NCI-H1092 (cell line): Measurements from ENCODE around the gene APOL1.

Experiments used
- DNase-seq: peaks from one replicate; lab custom pipeline; 2025; lab: John Stamatoyannopoulos, UW

The APOL1 gene

GRCh38 chr22:36291831-36292740 is 39.2 kb downstream of the APOL1 start:
- DNase-seq, result no peak

- no peak for DNase-seq
These were observed 40.0 kb downstream of the APOL1 start for GRCh38 chr22:36292823-36293530.

GRCh38 chr22:36293606-36294292 is 40.8 kb downstream of the APOL1 start:
- no peak for DNase-seq

- no peak for DNase-seq
These were observed 41.3 kb downstream of the APOL1 start for GRCh38 chr22:36294293-36294620.

- DNase-seq, result no peak
These were observed 41.9 kb downstream of the APOL1 start for GRCh38 chr22:36294801-36295200.

GRCh38 chr22:36295247-36295646 is 42.3 kb downstream of the APOL1 start:
- DNase-seq, result no peak

GRCh38 chr22:36296690-36297089 is 43.8 kb downstream of the APOL1 start:
- DNase-seq, result no peak

GRCh38 chr22:36297568-36297967 is 44.6 kb downstream of the APOL1 start:
- DNase-seq, result no peak

- DNase-seq, result no peak
These were observed 45.2 kb downstream of the APOL1 start for GRCh38 chr22:36298118-36298517.

- DNase-seq, result no peak
These were observed 45.7 kb downstream of the APOL1 start for GRCh38 chr22:36298601-36299000.

GRCh38 chr22:36299295-36299694 is 46.4 kb downstream of the APOL1 start:
- no peak for DNase-seq

GRCh38 chr22:36299911-36300310 is 47.0 kb downstream of the APOL1 start:
- no peak for DNase-seq

- DNase-seq, result no peak
These were observed 47.7 kb downstream of the APOL1 start for GRCh38 chr22:36300396-36301212.

- peak; percentile 42 for DNase-seq
These were observed 48.5 kb downstream of the APOL1 start for GRCh38 chr22:36301384-36301828.

GRCh38 chr22:36301851-36302250 is 48.9 kb downstream of the APOL1 start:
- no peak for DNase-seq

- DNase-seq, result no peak
These were observed 49.6 kb downstream of the APOL1 start for GRCh38 chr22:36302439-36303114.

GRCh38 chr22:36303115-36303467 is 50.2 kb downstream of the APOL1 start:
- no peak for DNase-seq

- no peak for DNase-seq
These were observed 50.9 kb downstream of the APOL1 start for GRCh38 chr22:36303874-36304273.

GRCh38 chr22:36304429-36304828 is 51.5 kb downstream of the APOL1 start:
- DNase-seq, result no peak

- no peak for DNase-seq
These were observed 52.9 kb downstream of the APOL1 start for GRCh38 chr22:36305813-36306212.

GRCh38 chr22:36306227-36306626 is 53.3 kb downstream of the APOL1 start:
- DNase-seq, result no peak
